ACHN (cell line): ENCODE data around the gene IL33.

Experiments
- DNase-seq: peaks from one replicate; pipeline ENCODE4 v3.0.0-alpha.2; 2015
- in situ Hi-C: cut with HindIII; loops from 2 replicates; pipeline ENCODE4 v1.10.0; 2017; ENCODE audit warnings: low sequenced_read_pairs, low pct_ligation_motif_present, low pct_unique_long_range_greater_than_20kb

Gene IL33

DNA sequence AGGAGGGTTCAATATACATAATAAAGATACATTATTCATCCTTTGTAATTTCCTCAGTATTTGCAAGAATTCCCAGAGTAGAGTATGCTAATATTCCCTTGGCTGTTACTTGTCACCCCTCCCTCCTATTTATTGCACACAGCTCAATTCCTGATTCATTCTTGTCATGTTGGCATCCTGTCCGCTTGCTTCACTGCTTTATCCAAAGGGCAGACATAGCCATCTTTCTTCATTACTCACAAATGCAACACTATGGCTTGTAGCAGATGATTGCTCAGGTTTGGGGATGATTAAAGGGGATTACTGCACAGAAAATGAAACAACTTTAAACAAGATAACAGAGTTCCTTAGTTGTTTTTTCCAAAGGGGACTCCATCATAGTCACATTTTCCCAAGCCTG is 1.2 kb upstream of the IL33 start:
- in situ Hi-C loops, result no loop called here
- no peak for DNase-seq

DNA sequence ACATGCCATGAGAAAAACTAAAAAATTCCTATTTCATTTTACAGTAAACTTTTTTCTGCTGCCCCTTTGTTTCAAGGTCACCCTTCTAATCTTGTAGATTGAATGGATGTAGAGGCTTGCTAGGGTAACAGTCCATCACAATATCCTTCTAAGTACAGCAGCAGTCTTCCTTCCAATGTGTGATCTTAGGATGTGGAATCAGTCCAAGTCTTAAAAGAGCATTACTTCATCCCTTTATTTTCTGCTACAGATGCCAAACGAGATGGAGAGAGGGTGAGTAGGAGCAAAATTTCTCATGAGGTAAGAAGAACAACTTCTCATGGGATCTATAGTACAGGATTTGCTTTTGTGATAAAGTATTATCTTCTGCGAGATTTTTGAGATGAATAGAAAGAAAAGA is 704 bp upstream of the IL33 start:
- in situ Hi-C loops, result no loop called here
- no peak for DNase-seq

DNA sequence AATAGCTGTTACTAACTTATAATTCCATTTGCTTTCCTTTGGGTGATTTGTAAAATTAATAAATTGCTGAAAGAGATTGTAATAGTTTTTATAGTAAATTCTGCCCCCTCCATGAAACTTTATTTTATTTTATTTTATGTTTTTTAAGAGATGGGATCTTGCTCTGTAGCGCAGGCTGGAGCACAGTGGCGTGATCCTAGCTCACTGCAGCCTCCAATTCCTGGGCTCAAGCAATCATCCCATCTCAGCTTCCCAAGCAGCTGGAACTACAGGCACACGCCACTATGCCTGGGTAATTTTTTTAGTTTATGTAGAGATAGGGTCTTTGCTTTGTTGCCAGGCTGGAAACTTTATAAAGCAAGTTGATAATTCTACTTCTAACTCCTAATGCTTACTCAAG is 395 bp downstream of the IL33 start:
- in situ Hi-C loops, result no loop called here
- no peak for DNase-seq

DNA sequence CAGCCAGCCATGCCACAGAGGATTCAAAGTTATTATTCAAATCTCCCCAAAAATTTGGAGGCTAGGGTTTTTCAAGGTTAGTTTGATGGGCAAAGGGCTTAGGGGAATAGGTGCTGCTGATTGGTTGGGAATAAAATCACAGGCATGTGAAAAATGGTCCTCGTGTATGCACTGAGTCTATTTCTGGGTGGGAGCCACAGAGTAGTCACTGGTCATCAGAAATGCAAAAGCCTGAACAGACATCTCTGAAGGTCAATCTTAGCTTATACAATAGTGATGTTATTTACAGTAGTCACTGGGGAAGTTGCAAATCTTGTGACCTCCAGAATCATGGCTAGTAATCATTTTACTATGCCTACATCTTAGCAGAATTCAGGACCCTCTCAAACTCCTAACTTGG is 1.3 kb downstream of the IL33 start:
- in situ Hi-C loops, result no loop called here
- DNase-seq, result no peak

DNA sequence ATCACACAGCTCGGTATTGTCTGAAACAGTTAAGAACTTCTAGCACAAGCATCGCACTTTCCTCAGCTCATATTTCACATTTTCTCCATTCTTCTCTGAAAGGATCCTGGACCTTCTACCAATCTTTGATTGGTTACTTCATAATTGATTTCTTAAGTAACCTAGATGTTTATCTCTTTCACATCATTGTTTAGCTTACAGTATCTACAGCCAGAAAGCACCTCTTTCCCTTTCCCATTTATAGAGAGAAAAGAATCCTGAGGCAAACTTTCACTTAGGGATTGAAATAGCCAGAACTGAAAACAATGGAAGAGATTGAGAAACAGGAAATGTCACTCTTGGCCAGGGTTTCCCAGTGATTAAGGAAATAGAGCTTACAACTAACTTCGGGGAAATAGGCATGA is 2.5 kb downstream of the IL33 start:
- no peak for DNase-seq
- in situ Hi-C loops, result no loop called here

DNA sequence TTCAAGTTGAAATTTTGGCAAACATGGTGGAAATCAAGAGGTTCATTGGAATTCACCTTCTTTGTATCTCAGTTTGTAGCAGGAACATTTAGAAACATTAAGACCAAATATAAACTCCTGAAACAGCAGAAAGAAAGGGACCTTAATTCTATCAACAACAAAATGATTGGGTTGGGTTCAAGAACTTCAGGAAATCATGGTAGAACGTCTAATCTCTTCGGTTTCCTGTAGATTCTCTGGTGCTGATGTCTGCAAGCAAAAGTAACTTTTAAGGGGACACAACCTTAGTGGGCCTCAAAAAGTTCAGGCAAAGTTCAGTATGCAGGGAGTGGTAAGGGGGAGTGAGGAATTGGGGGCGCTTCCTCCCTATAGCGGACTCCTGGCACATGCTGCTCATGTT is 3.4 kb downstream of the IL33 start:
- in situ Hi-C loops, result no loop called here
- DNase-seq, result no peak

DNA sequence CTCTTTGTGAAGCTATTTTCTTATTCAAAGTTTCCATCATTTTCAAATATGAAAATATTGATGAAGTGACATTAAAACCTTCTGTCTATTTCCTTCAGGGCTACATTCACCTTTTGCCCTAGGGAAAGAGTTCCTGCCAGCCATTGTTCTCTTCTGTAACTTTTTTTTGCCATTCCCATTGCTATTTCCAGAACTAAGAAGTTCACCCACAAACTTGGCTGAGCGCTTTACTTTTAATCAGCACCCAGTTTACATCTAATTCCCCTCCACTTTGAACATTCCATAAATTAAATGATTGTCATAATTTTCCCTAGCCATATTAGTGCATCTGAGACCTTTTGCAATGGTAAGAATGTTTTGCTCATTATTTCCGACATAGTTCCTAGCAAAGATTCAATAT is 4.4 kb downstream of the IL33 start:
- no peak for DNase-seq
- in situ Hi-C loops, result no loop called here

DNA sequence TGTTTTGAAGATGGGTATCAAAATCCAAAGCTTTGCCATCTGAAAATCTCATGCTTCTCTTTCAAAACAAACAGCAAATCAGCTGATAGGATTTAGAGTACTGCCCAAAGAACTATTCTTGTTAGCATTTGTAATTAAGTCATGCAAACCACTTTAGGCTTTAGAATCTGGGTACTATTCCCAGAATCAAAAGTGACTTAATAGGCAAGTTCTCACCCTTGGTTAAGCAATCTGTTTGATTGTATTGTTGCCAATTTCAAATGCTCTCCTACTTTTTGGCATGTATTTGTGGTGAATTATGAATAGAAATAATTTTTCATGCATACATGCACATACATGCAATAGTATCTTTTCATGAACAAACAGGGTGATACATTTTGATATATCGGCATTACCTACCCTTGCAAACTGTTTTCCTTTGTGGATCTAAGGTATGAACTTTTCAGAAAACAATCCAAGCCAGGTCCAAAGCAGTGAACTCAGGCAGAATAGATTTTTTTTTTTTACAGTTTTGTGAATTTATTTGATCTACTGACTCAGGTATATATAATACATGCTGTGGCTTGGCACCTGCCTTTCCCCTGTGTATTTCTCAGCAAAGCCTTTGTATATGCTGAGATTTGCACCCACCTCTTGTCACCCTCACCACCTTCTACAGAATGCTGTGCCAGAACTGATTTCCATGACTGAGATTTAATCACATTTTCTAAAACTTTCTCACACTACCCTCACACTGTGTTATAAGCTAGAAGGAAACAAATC is 9.0 kb downstream of the IL33 start:
- DNase-seq, result no peak
- in situ Hi-C loops, result no loop called here

DNA sequence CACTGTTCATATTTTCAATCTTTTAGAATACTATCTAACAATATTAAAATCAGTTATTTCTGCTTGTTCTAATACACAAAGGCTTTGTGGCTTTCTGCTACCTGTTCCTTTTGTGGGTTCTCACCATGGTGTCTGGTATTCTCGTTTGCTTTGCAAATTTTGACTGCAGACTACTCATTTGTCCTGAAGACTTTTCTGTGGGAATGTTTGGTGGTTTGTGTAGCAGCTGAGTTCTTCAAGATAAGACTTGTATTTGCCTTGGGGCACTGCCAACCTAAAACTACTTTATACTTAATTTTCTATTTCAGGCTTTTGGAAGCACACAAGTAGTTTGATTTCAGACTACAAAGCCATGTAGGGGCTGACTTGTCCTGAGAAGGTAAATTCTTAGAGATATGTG is 11.1 kb downstream of the IL33 start:
- in situ Hi-C loops, result no loop called here
- DNase-seq, result no peak

DNA sequence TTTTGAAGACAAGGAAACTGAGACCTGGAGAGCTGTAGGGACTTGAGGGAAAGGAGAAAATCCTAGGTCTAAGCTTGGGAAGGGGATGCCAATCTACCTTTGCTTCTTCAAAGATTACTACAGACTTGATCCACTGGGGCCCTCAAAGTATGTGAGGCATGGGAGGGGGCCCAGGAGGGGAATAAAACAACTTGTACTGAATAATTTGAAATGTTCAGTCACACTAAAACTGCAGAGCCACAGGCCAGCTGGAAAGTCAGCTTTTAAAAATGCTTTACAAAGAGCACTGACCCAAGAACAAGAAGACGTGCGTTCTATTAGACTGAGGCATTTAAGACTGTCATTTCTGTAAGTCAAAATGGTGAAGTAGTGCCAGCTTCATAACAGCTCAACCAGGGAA is 13.6 kb downstream of the IL33 start:
- in situ Hi-C loops, result no loop called here
- no peak for DNase-seq

DNA sequence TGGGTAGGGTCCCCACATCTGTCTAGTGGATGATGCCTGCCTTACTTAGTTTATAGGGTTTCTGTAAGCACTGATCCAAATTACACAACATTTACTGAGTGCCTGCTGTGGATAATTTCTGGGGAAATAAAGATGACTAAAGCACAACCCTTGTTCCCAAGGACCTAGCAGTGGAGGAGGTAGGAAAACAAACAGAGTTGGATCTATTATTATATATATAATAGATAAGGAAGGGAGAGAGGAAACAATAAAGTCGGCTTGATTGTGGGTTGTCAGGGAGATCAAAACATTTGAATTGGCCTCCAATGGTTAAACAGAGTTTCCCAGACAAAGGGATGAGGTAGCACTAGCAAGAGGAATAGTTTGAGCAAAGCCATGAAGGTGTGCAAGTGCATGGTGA is 14.0 kb downstream of the IL33 start:
- DNase-seq, result no peak
- in situ Hi-C loops, result no loop called here

DNA sequence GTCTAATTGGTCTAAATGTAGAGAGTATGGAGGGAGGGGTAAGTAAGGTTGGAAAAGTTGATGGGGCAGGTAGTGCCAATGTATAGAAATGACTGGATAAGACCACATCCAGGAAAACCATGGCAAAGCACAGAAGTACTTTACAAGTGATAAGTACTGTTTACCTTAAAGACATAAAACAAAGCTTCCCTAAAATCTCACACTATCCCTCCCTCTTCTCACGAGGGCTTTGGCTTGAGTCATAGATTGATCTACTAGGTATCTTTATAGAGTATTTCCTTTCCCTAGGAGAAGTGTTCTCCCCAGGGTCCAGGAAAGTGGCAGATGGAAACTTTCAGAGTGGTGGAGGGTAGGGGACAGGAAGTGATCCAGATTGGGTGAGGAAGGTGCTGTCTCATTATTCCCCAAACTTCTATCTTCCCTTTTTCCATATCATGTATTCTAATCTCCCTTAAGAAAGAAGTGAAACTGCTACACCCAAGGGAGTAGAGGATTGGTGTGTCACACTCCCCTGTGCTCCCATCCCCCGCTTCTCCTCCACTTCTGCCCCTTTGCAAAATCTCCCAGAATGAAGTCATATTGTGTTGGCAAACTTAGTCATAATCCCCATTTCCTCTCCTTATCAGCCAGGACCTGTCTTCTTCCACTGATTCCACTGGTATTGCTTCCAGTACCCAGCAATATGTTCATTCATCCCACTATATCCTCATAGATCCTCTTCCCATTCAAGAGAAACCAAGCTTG is 14.6 kb downstream of the IL33 start:
- in situ Hi-C loops, result no loop called here
- no peak for DNase-seq

DNA sequence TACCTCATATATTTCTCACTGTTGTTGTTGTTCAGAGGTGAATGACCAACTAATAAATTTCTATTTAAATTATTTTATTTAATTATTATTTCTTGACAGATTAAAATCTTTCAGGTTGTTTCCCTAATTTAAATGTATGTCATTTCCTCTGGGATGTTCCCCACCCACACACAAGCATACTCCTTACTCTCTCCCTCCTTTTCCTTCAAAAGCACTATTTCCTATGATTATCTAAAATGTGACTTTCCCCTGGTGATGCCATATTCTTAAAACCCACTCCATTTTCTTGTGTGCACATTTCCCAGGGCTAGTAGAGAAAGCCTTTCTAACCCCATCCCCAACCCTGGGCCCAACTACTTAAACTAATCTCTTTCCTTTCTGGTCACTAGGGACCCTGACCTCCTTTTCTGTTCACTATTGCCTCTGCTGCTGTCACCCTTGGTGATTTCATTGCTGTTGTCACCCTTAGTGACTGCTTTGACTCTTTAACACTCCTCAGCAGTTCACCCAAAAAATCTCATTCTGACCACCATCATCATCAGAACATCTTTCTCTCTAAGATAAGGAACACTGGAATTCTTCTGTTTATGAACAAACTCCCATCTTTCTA is 16.8 kb downstream of the IL33 start:
- in situ Hi-C loops, result no loop called here
- no peak for DNase-seq

DNA sequence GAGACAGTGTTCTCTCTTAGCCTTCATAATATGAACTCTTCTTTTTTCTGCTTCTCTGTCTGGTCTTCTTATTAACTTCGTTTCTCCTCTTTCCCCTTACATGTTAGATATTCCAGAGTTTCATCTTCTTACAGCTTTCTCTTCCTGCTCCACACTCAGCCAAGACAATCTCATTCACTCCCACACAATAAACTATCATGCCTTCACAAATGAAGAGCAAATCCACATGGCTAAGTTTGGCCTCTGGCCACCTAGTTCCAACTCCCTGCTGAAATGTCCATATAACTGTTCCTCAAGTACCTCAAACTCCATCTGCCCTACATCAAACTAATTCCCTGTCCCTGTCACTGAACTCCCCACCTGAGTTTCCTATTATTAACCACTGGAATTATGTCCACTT is 18.4 kb downstream of the IL33 start:
- in situ Hi-C loops, result no loop called here
- DNase-seq, result no peak

DNA sequence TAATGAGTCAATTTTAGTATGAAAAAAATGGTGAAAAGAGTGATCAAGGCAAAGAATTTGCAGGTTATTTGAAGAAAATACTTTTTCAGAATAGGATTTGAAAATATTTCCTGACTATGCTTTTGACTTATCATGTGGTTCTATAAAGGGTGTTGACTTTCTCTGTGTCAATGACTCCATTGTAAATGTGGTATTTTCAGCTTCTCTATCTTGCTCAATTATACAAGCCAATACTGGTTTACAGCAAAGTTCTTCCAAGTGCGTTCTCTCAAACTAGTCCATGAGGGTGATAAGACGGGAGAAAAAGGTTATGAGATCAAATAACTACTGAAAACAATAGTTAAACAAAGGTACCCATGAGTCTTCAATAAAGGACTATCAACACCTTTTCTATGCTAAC is 21.7 kb downstream of the IL33 start:
- DNase-seq, result no peak
- in situ Hi-C loops, result no loop called here

DNA sequence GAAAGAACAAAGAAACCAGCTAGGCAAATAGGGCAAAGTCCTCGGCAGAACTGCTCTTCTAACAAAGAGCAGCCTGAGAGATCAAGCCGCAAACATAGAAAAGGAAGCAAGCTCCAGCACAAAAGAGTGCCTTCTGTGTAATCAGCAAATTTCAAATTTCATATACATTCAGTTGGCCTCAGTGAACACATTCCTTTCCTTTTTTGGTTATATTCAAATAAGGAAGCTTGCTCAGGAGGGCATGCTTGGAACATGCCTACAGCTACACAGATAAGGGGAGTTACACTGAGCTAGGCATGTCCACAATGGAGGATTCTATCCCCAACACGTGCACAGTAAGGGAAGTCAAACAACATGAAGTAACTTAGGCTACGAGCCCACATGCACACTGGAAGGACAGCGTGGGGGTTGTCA is 23.4 kb downstream of the IL33 start:
- DNase-seq, result no peak
- in situ Hi-C loops, result no loop called here

DNA sequence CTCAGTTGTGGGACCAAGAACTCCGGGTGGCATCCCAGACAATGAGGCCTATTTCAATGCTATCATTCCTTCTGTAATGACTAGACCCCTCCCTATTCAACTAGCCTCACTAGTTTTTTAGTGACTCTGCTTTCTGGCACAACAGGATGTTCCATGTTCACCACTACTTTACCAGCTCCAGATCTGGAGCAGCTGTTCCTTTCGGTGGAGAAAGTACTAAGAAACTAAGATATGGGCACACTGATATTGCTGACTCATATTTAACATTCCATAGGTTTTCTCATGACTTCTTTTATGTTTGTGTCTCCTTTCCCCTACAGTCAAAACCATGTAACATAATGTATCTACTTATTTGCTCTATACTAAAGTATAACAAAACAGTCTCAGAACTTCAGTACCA is 24.1 kb downstream of the IL33 start:
- in situ Hi-C loops, result no loop called here
- no peak for DNase-seq

DNA sequence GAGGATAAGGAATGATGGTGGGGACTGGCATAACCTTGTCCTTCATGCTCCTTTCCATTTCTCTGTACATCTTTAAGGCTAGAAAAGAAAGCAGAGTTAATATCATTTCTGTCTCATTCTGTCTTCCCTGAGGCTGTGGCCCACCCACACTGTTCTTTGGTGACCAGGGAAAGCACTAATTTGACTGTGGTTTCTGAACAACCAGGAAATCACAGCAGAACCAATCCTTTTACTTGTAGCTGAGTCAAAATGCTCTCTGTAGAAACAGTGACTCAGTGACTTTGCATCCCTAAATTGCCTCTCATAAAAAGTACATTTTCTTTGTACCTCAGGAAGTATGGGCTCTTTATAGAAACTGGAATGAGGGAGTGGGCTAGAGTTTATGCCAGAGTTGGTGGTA is 28.1 kb downstream of the IL33 start:
- DNase-seq, result no peak
- in situ Hi-C loops, result no loop called here

DNA sequence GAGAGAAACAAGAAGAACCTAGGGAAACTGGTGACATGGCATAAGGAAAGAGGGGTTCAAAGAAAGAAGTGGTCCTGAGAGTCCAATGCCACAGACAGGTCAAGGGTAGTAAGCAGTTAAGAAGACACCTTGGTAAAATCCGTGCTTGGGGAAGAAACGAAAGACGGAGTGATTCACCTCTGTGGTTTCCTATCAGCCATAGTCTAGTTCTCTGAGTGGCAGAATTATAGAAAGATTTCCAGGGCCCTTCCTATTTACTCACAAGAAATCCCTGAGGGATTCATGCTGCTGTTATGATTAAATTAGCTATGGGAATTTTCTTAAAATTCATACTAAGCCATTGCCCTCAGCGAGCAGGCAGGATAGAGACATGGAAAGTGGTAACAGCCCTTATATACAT is 31.7 kb downstream of the IL33 start:
- in situ Hi-C loops, result no loop called here
- no peak for DNase-seq

DNA sequence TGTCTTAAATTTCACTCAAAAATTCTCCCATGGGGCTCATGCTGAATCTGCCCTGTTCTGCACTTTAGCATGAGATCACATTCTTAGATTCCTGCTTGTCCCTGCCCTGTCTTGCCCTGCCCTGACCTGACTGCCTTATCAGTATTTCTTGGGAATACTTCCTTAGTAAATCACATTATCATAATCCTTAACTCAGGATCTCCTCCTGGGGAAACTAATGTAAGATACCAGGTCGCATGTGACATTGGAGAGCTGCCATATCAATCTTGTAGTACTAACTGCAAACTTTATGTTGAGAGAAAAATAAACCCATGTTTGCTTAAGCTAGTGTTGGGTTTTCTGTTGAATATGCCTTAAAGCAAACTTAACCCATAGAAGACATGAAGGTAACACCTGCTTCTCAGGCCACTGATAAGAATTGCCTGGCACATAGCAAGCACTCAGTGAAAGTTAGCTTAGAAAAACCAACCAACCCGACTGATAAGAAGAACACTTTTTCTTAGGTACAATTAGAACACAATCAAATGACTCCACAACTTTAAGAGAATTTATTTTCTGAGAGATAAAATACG is 53.3 kb downstream of the IL33 start:
- in situ Hi-C loops, result no loop called here
- DNase-seq, result no peak
